ENCODE measurements around the gene CSF3.
"Not testable (repeated sequence)": the region's sequence is repeated elsewhere in the genome, so short reads cannot be mapped to it uniquely, and the experiment has no call there.

CSF3 gene

GRCh38 chr17:39995438-39995837 lies 19.8 kb upstream of the CSF3 start:
- in situ Hi-C loops (cut with MboI; ENCODE audit: low pct_unique_long_range_greater_than_20kb, low sequenced_read_pairs), result no loop called here
- DNase-seq, result no peak

GRCh38 chr17:39996162-39996561 lies 19.1 kb upstream of the CSF3 start:
- in situ Hi-C loops (cut with MboI; ENCODE audit: low pct_unique_long_range_greater_than_20kb, low sequenced_read_pairs), result no loop called here

GRCh38 chr17:39996800-39997199 lies 18.4 kb upstream of the CSF3 start:
- in situ Hi-C loops (cut with MboI; ENCODE audit: low pct_unique_long_range_greater_than_20kb, low sequenced_read_pairs), result no loop called here
- no peak for DNase-seq

More at GRCh38 chr17:39996162-39996561, 19.1 kb upstream of the CSF3 start:
- no peak for DNase-seq

GRCh38 chr17:39997543-39997942 lies 17.7 kb upstream of the CSF3 start:
- in situ Hi-C loops (cut with MboI; ENCODE audit: low pct_unique_long_range_greater_than_20kb, low sequenced_read_pairs), result no loop called here
- no peak for DNase-seq

- no peak for DNase-seq
- in situ Hi-C loops (cut with MboI; ENCODE audit: low pct_unique_long_range_greater_than_20kb, low sequenced_read_pairs), result no loop called here
These were observed 16.2 kb upstream of the CSF3 start for GRCh38 chr17:39999067-39999466.

- no peak for DNase-seq
- in situ Hi-C loops (cut with MboI; ENCODE audit: low pct_unique_long_range_greater_than_20kb, low sequenced_read_pairs), result no loop called here
These were observed 15.1 kb upstream of the CSF3 start for GRCh38 chr17:40000161-40000560.

- DNase-seq; in situ Hi-C loops (cut with MboI; ENCODE audit: low pct_unique_long_range_greater_than_20kb, low sequenced_read_pairs): not testable (repeated sequence)
These were observed 13.9 kb upstream of the CSF3 start for GRCh38 chr17:40001335-40001734.

GRCh38 chr17:40004072-40004471 lies 11.2 kb upstream of the CSF3 start:
- no peak for DNase-seq
- in situ Hi-C loops (cut with MboI; ENCODE audit: low pct_unique_long_range_greater_than_20kb, low sequenced_read_pairs), result no loop called here

- in situ Hi-C loops (cut with MboI; ENCODE audit: low pct_unique_long_range_greater_than_20kb, low sequenced_read_pairs), result no loop called here
- no peak for DNase-seq
These were observed 10.5 kb upstream of the CSF3 start for GRCh38 chr17:40004712-40005111.

GRCh38 chr17:40005520-40005919 lies 9.7 kb upstream of the CSF3 start:
- DNase-seq, result no peak
- in situ Hi-C loops (cut with MboI; ENCODE audit: low pct_unique_long_range_greater_than_20kb, low sequenced_read_pairs), result no loop called here

GRCh38 chr17:40010946-40011500 lies 4.2 kb upstream of the CSF3 start:
- DNase-seq; in situ Hi-C loops (cut with MboI; ENCODE audit: low pct_unique_long_range_greater_than_20kb, low sequenced_read_pairs): not testable (repeated sequence)

GRCh38 chr17:40012017-40012647 lies 3.1 kb upstream of the CSF3 start:
- in situ Hi-C loops (cut with MboI; ENCODE audit: low pct_unique_long_range_greater_than_20kb, low sequenced_read_pairs); DNase-seq: not testable (repeated sequence)

- in situ Hi-C loops (cut with MboI; ENCODE audit: low pct_unique_long_range_greater_than_20kb, low sequenced_read_pairs), result no loop called here
- DNase-seq, result no peak
These were observed 762 bp upstream of the CSF3 start for GRCh38 chr17:40014375-40014980.

- in situ Hi-C loops (cut with MboI; ENCODE audit: low pct_unique_long_range_greater_than_20kb, low sequenced_read_pairs), result no loop called here
These were observed 1.1 kb downstream of the CSF3 start for GRCh38 chr17:40015998-40016985.

GRCh38 chr17:40017422-40018080 lies 2.3 kb downstream of the CSF3 start:
- in situ Hi-C loops (cut with MboI; ENCODE audit: low pct_unique_long_range_greater_than_20kb, low sequenced_read_pairs), result no loop called here
- DNase-seq, result no peak

More at GRCh38 chr17:40015998-40016985, 1.1 kb downstream of the CSF3 start:
- DNase-seq, result no peak

GRCh38 chr17:40018211-40019121 lies 3.2 kb downstream of the CSF3 start:
- in situ Hi-C loops (cut with MboI; ENCODE audit: low pct_unique_long_range_greater_than_20kb, low sequenced_read_pairs), result no loop called here
- DNase-seq, result no peak

- in situ Hi-C loops (cut with MboI; ENCODE audit: low pct_unique_long_range_greater_than_20kb, low sequenced_read_pairs), result no loop called here
- DNase-seq, result no peak
These were observed 4.1 kb downstream of the CSF3 start for GRCh38 chr17:40019140-40019991.
